GM12878 (cell line): ENCODE measurements around the gene GPC5. TPM values are rescaled to one million over a fixed set of nuclear protein-coding genes. Genes with fewer than 3 reads are reported as not detected.
"Not testable (repeated sequence)": the region's sequence is repeated elsewhere in the genome, so short reads cannot be mapped to it uniquely, and the experiment has no call there.

Source experiments
- ATAC-seq: fragments of 200-7000 bp; cut with Tn5 transposase; 3 replicates; pipeline ENCODE4 v1.9.1; 2020; ENCODE audit warnings: mild to moderate bottlenecking, moderate library complexity
- BruUV-seq: library from RNA; stranded (reverse); fragments of 400-500 nt; replicated peaks from 2 replicates; lab custom pipeline; 2021; lab: Mats Ljungman, UMichigan
- CTCF ChIA-PET: fragments of 300-600 bp; sonication (Branson Sonifier 250); formaldehyde crosslinking; extraction: SDS; loops from one replicate; lab custom pipeline; 2021; ENCODE audit warnings: inconsistent platforms; lab: Yijun Ruan, JAX
- POLR2A ChIA-PET: fragments of 350-600 bp; formaldehyde crosslinking; extraction: SDS; loops from one replicate; lab custom pipeline; 2021; ENCODE audit warnings: inconsistent platforms; lab: Charles Lee
- RAD21 ChIA-PET: fragments of 300-600 bp; sonication (Branson Sonifier 250); formaldehyde crosslinking; loops from one replicate; lab custom pipeline; 2023; ENCODE audit warnings: antibody characterized with exemption; ENCODE audit not compliant: unreplicated experiment; lab: Charles Lee
- SMC1A ChIA-PET: fragments of 300-600 bp; sonication (Branson Sonifier 250); formaldehyde crosslinking; loops from one replicate; lab custom pipeline; 2023; ENCODE audit not compliant: unreplicated experiment, uncharacterized antibody; lab: Charles Lee
- DNase-seq: peaks from one replicate; pipeline ENCODE4 v3.0.0-alpha.2; 2011; ENCODE audit warnings: low read depth, low spot score
- FAIRE-seq: peaks from 3 replicates; lab custom pipeline; 2011; peaks lifted over from hg19 to GRCh38; lab: Jason Lieb, UNC
- H2AFZ ChIP-seq: 2 replicates; pipeline ENCODE4 v1.6.0; 2011; ENCODE audit warnings: low read depth, low read length, control low read depth; ENCODE audit not compliant: control insufficient read depth
- H3K27ac ChIP-seq: 2 replicates; pipeline ENCODE4 v1.5.1; 2011; ENCODE audit warnings: control low read depth; ENCODE audit not compliant: control insufficient read depth, insufficient read depth
- H3K27me3 ChIP-seq, 2 experiments: replicated peaks in 1 of 2; 2 replicates each; pipeline versions ENCODE4 v1.6.0 to v1.6.1; 2011; ENCODE audit warnings: low read length in 1 of 2; ENCODE audit not compliant: control insufficient read depth in 2 of 2, insufficient read depth in 2 of 2
- H3K36me3 ChIP-seq, 2 experiments: 2 replicates each; pipeline ENCODE4 v1.5.1; 2011; ENCODE audit warnings: low read length in 1 of 2; ENCODE audit not compliant: control insufficient read depth in 2 of 2, insufficient read depth in 2 of 2
- H3K4me1 ChIP-seq: 2 replicates; pipeline ENCODE4 v1.6.1; 2011; ENCODE audit warnings: mild to moderate bottlenecking, low read length, moderate library complexity, mixed read lengths; ENCODE audit not compliant: control insufficient read depth, insufficient read depth
- H3K4me2 ChIP-seq: 2 replicates; pipeline ENCODE4 v1.6.0; 2011; ENCODE audit warnings: control low read depth; ENCODE audit not compliant: control insufficient read depth, insufficient read depth
- H3K4me3 ChIP-seq: fragments of 200-600 bp; sonication (generic); 2 replicates; pipeline ENCODE4 v1.5.1; 2016
- H3K79me2 ChIP-seq: 2 replicates; pipeline ENCODE4 v1.6.0; 2011; ENCODE audit warnings: low read length; ENCODE audit not compliant: control insufficient read depth, insufficient read depth
- H3K9ac ChIP-seq: 2 replicates; pipeline ENCODE4 v1.8.0; 2011; ENCODE audit warnings: low read length, control low read depth, mixed read lengths; ENCODE audit not compliant: control insufficient read depth, insufficient read depth
- H3K9me3 ChIP-seq: replicated peaks from 3 replicates; pipeline ENCODE4 v1.5.1; 2011; ENCODE audit warnings: mild to moderate bottlenecking, low read length; ENCODE audit not compliant: control insufficient read depth, insufficient read depth
- H4K20me1 ChIP-seq: 2 replicates; pipeline ENCODE4 v1.6.0; 2011; ENCODE audit not compliant: control insufficient read depth, insufficient read depth
- WGBS: methylation state at CpG from one replicate; pipeline ENCODE4 v1.1.6; 2016; ENCODE audit warnings: low lambda C conversion rate; ENCODE audit not compliant: insufficient replicate concordance, insufficient coverage; ENCODE audit errors: missing lambda C conversion rate; 5-methylcytosine and 5-hydroxymethylcytosine counted together
- in situ Hi-C: fragments of 300-500 bp; cut with MboI; formaldehyde crosslinking; loops from 9 replicates; pipeline ENCODE4 v1.14.3; 2018; ENCODE audit warnings: mixed read lengths
- intact Hi-C: fragments of 100-400 bp; cut with micrococcal nuclease; formaldehyde crosslinking; loops from one replicate; pipeline ENCODE4 v1.14.2; 2022; ENCODE audit not compliant: unreplicated experiment
- polyA plus RNA-seq, 11 experiments: library from polyadenylated mRNA; depleted of rRNA in 4 of 11; unstranded in 6 of 11; stranded (reverse) in 5 of 11; fragments of >200 nt; fragmentation: Nextera tagmentation in 4 of 11; fragmentation: Illumina TruSeq in 1 of 11; extraction: Ambion mirVana in 4 of 11; extraction: Trizol in 1 of 11; gene quantifications; 1 replicate in 1 of 11; 2 replicates in 10 of 11; pipeline versions ENCODE4 v1.2.1 to v1.2.3, GENCODE V29; 2011 to 2016; ENCODE audit warnings: inconsistent platforms in 2 of 11, missing spikeins in 2 of 11, low read depth in 1 of 11
- total RNA-seq, 4 experiments: library from RNA; depleted of rRNA in 3 of 4; stranded (reverse); fragments of >200 nt in 3 of 4; fragmentation: Illumina TruSeq in 1 of 4; extraction: Trizol in 1 of 4; gene quantifications; 2 replicates each; pipeline versions ENCODE4 v1.2.1 to v1.2.3, GENCODE V29; 2013 to 2021

Gene GPC5
- total and polyA plus RNA-seq, 10 of the 15 experiments (the other 5 are each of a cell fraction or from before 2014, with no cell fraction given), result 0.05 to 0.87 (median 0.44) TPM; not detected in 1

- H3K27me3 ChIP-seq, FAIRE-seq, H3K9ac ChIP-seq, H3K27ac ChIP-seq, H3K4me1 ChIP-seq, BruUV-seq, H3K36me3 ChIP-seq, H2AFZ ChIP-seq, in situ Hi-C loops, DNase-seq, POLR2A ChIA-PET, H3K79me2 ChIP-seq, H3K4me3 ChIP-seq, RAD21 ChIA-PET, ATAC-seq, CTCF ChIA-PET, H3K4me2 ChIP-seq, H3K9me3 ChIP-seq, intact Hi-C loops, H4K20me1 ChIP-seq: not testable (repeated sequence)
- WGBS, result 56% methylated on average over 29 of the region's 29 CpGs
- SMC1A ChIA-PET, result interaction anchor here (0.6 kb wide), 1 partner anchor 159 kb away, joined by 3 read pairs; no protein-coding TSS in a partner anchor
These were observed 892.4 kb downstream of the GPC5 start for GRCh38 chr13:92290718-92291307.

GRCh38 chr13:92294533-92294932, 896.1 kb downstream of the GPC5 start:
- H3K36me3 ChIP-seq, H3K4me3 ChIP-seq, BruUV-seq, H4K20me1 ChIP-seq, H3K9me3 ChIP-seq, in situ Hi-C loops, H3K4me1 ChIP-seq, intact Hi-C loops, RAD21 ChIA-PET, H3K27me3 ChIP-seq, CTCF ChIA-PET, ATAC-seq, H3K79me2 ChIP-seq, SMC1A ChIA-PET, H3K4me2 ChIP-seq, DNase-seq, H3K27ac ChIP-seq, H2AFZ ChIP-seq, H3K9ac ChIP-seq, FAIRE-seq, POLR2A ChIA-PET: not testable (repeated sequence)
- 67% methylated on average over 3 of the region's 5 CpGs for WGBS

GRCh38 chr13:92296154-92296671, 897.8 kb downstream of the GPC5 start:
- POLR2A ChIA-PET, H3K4me2 ChIP-seq, H3K4me3 ChIP-seq, H3K4me1 ChIP-seq, H4K20me1 ChIP-seq, CTCF ChIA-PET, H3K36me3 ChIP-seq, intact Hi-C loops, in situ Hi-C loops, SMC1A ChIA-PET, FAIRE-seq, H3K27ac ChIP-seq, DNase-seq, H3K9ac ChIP-seq, RAD21 ChIA-PET, H2AFZ ChIP-seq, ATAC-seq, H3K79me2 ChIP-seq, H3K27me3 ChIP-seq, BruUV-seq, H3K9me3 ChIP-seq: not testable (repeated sequence)
- WGBS, result 61% methylated on average over 3 of the region's 3 CpGs
